ENCODE results near the gene IGSF9B. TPM values are rescaled to one million over a fixed set of nuclear protein-coding genes. Genes with fewer than 3 reads are reported as not detected.

IGSF9B gene
- total and polyA plus RNA-seq, 3 experiments from 2014 or later: 1.4 to 15.2 (median 12.2) TPM

- H3K9me3 Mint-ChIP-seq: no peaks in the 10 kb centered on the region
- CTCF ChIA-PET: interaction anchor here (0.7 kb wide), 2 partner anchors 12 to 29 kb away, joined by 3 read pairs; no protein-coding TSS in a partner anchor
These were observed 17.2 kb downstream of the IGSF9B start for GRCh38 chr11:133939558-133939957.

GRCh38 chr11:133938166-133938565, 18.6 kb downstream of the IGSF9B start:
- no peaks in the 10 kb centered on the region for H3K27me3 ChIP-seq (ENCODE audit: insufficient read depth, low read length, poor library complexity, severe bottlenecking)
- ChIA-PET POLR2A (no interaction called here), CTCF (interaction anchor here (0.8 to 1.0 kb wide), 2 partner anchors 9 to 11 kb away, joined by 3 read pairs; no protein-coding TSS in a partner anchor)
- Mint-ChIP-seq H3K4me1 (peaks cover 4 to 9% (median 5%) of the 10 kb centered on the region in 3 donors), H3K27me3 (no peaks in the 10 kb centered on the region), H3K36me3 (peaks cover 0 to 42% (median 15%) of the 10 kb centered on the region in 3 donors), H3K4me3 (no peak overlapping the region), H3K9me3 (no peaks in the 10 kb centered on the region), H3K27ac (peak overlapping the region in 2 of 8 donors; percentile 29 to 38)
- no peak overlapping the region for H3K4me3 ChIP-seq (ENCODE audit: low read length)
- DNase-seq: no peak
- H3K4me1 ChIP-seq (ENCODE audit: insufficient read depth, low read length): no peaks in the 10 kb centered on the region
- no peak overlapping the region for H3K27ac ChIP-seq (ENCODE audit: low read depth, low read length)
- peaks cover 7% of the 10 kb centered on the region for H3K36me3 ChIP-seq (ENCODE audit: insufficient read depth, low read length)
- no peaks in the 10 kb centered on the region for H3K9me3 ChIP-seq (ENCODE audit: low read length)

More at GRCh38 chr11:133939558-133939957, 17.2 kb downstream of the IGSF9B start:
- no peak overlapping the region for H3K27ac ChIP-seq (ENCODE audit: low read depth, low read length)
- no peak for DNase-seq
- no peak overlapping the region for H3K4me3 Mint-ChIP-seq
- no peak overlapping the region for H3K27ac Mint-ChIP-seq
- H3K36me3 Mint-ChIP-seq: peaks cover 0 to 35% (median 15%) of the 10 kb centered on the region in 3 donors
- H3K4me1 Mint-ChIP-seq: peaks cover 8 to 16% (median 16%) of the 10 kb centered on the region in 3 donors
- no peaks in the 10 kb centered on the region for H3K9me3 ChIP-seq (ENCODE audit: low read length)
- POLR2A ChIA-PET: no interaction called here
- no peaks in the 10 kb centered on the region for H3K27me3 Mint-ChIP-seq
- H3K4me3 ChIP-seq (ENCODE audit: low read length): no peak overlapping the region
- no peaks in the 10 kb centered on the region for H3K27me3 ChIP-seq (ENCODE audit: insufficient read depth, low read length, poor library complexity, severe bottlenecking)
- H3K4me1 ChIP-seq (ENCODE audit: insufficient read depth, low read length): peaks cover 13% of the 10 kb centered on the region
- peaks cover 7% of the 10 kb centered on the region for H3K36me3 ChIP-seq (ENCODE audit: insufficient read depth, low read length)

GRCh38 chr11:133937468-133937867, 19.3 kb downstream of the IGSF9B start:
- Mint-ChIP-seq H3K27me3 (no peaks in the 10 kb centered on the region), H3K27ac (no peak overlapping the region), H3K36me3 (peaks cover 0 to 42% (median 14%) of the 10 kb centered on the region in 3 donors), H3K4me1 (peaks cover 0 to 6% (median 2%) of the 10 kb centered on the region in 3 donors), H3K4me3 (no peak overlapping the region), H3K9me3 (no peaks in the 10 kb centered on the region)
- Histone ChIP-seq H3K27me3 (ENCODE audit: insufficient read depth, low read length, poor library complexity, severe bottlenecking) (no peaks in the 10 kb centered on the region), H3K9me3 (ENCODE audit: low read length) (no peaks in the 10 kb centered on the region), H3K4me3 (ENCODE audit: low read length) (no peak overlapping the region), H3K36me3 (ENCODE audit: insufficient read depth, low read length) (peaks cover 7% of the 10 kb centered on the region), H3K27ac (ENCODE audit: low read depth, low read length) (no peak overlapping the region), H3K4me1 (ENCODE audit: insufficient read depth, low read length) (no peaks in the 10 kb centered on the region)
- CTCF ChIA-PET: interaction anchor here (1.0 kb wide), 1 partner anchor 10 kb away, joined by 3 read pairs; no protein-coding TSS in a partner anchor
- no peak for DNase-seq
- POLR2A ChIA-PET: no interaction called here

GRCh38 chr11:133937015-133937414, 19.8 kb downstream of the IGSF9B start:
- H3K27me3 ChIP-seq (ENCODE audit: insufficient read depth, low read length, poor library complexity, severe bottlenecking): no peaks in the 10 kb centered on the region
- H3K36me3 ChIP-seq (ENCODE audit: insufficient read depth, low read length): peaks cover 7% of the 10 kb centered on the region
- no peak overlapping the region for H3K4me3 Mint-ChIP-seq
- H3K27me3 Mint-ChIP-seq: no peaks in the 10 kb centered on the region
- ChIA-PET CTCF (no interaction called here), POLR2A (interaction anchor here (0.6 kb wide), 1 partner anchor 8 kb away, joined by 3 read pairs; no protein-coding TSS in a partner anchor)
- no peak overlapping the region for H3K27ac ChIP-seq (ENCODE audit: low read depth, low read length)
- DNase-seq: no peak
- H3K4me1 ChIP-seq (ENCODE audit: insufficient read depth, low read length): no peaks in the 10 kb centered on the region
- H3K27ac Mint-ChIP-seq: no peak overlapping the region
- peaks cover 0 to 6% (median 2%) of the 10 kb centered on the region in 3 donors for H3K4me1 Mint-ChIP-seq
- H3K9me3 ChIP-seq (ENCODE audit: low read length): no peaks in the 10 kb centered on the region
- H3K36me3 Mint-ChIP-seq: peaks cover 0 to 42% (median 11%) of the 10 kb centered on the region in 3 donors
- no peaks in the 10 kb centered on the region for H3K9me3 Mint-ChIP-seq
- H3K4me3 ChIP-seq (ENCODE audit: low read length): no peak overlapping the region

- Histone ChIP-seq H3K4me1 (ENCODE audit: insufficient read depth, low read length) (no peaks in the 10 kb centered on the region), H3K4me3 (ENCODE audit: low read length) (no peak overlapping the region), H3K36me3 (ENCODE audit: insufficient read depth, low read length) (peaks cover 7% of the 10 kb centered on the region), H3K9me3 (ENCODE audit: low read length) (no peaks in the 10 kb centered on the region), H3K27me3 (ENCODE audit: insufficient read depth, low read length, poor library complexity, severe bottlenecking) (no peaks in the 10 kb centered on the region), H3K27ac (ENCODE audit: low read depth, low read length) (no peak overlapping the region)
- Mint-ChIP-seq H3K27me3 (no peaks in the 10 kb centered on the region), H3K4me3 (no peak overlapping the region), H3K27ac (no peak overlapping the region), H3K4me1 (peaks cover 0 to 6% (median 0%) of the 10 kb centered on the region in 3 donors), H3K36me3 (peaks cover 0 to 39% (median 11%) of the 10 kb centered on the region in 3 donors), H3K9me3 (no peaks in the 10 kb centered on the region)
- no peak for DNase-seq
- POLR2A ChIA-PET: interaction anchor here (0.6 kb wide), 1 partner anchor 8 kb away, joined by 3 read pairs; no protein-coding TSS in a partner anchor
- CTCF ChIA-PET: no interaction called here
These were observed 20.2 kb downstream of the IGSF9B start for GRCh38 chr11:133936592-133936991.

GRCh38 chr11:133936136-133936535, 20.6 kb downstream of the IGSF9B start:
- Mint-ChIP-seq H3K36me3 (peaks cover 0 to 39% (median 11%) of the 10 kb centered on the region in 3 donors), H3K4me3 (no peak overlapping the region), H3K27me3 (no peaks in the 10 kb centered on the region), H3K27ac (peak overlapping the region in 1 of 8 donors; percentile 86), H3K9me3 (no peaks in the 10 kb centered on the region), H3K4me1 (peaks cover 0 to 6% (median 0%) of the 10 kb centered on the region in 3 donors)
- Histone ChIP-seq H3K27ac (ENCODE audit: low read depth, low read length) (no peak overlapping the region), H3K36me3 (ENCODE audit: insufficient read depth, low read length) (peaks cover 7% of the 10 kb centered on the region), H3K4me3 (ENCODE audit: low read length) (no peak overlapping the region), H3K4me1 (ENCODE audit: insufficient read depth, low read length) (no peaks in the 10 kb centered on the region), H3K9me3 (ENCODE audit: low read length) (no peaks in the 10 kb centered on the region), H3K27me3 (ENCODE audit: insufficient read depth, low read length, poor library complexity, severe bottlenecking) (no peaks in the 10 kb centered on the region)
- CTCF ChIA-PET: no interaction called here
- DNase-seq: no peak
- POLR2A ChIA-PET: no interaction called here

GRCh38 chr11:133935551-133935910, 21.2 kb downstream of the IGSF9B start:
- ChIA-PET POLR2A (no interaction called here), CTCF (no interaction called here)
- H3K27ac ChIP-seq (ENCODE audit: low read depth, low read length): no peak overlapping the region
- Mint-ChIP-seq H3K27ac (no peak overlapping the region), H3K4me1 (peaks cover 0 to 6% (median 0%) of the 10 kb centered on the region in 3 donors), H3K9me3 (no peaks in the 10 kb centered on the region), H3K4me3 (no peak overlapping the region), H3K36me3 (peaks cover 0 to 39% (median 10%) of the 10 kb centered on the region in 3 donors), H3K27me3 (no peaks in the 10 kb centered on the region)
- H3K36me3 ChIP-seq (ENCODE audit: insufficient read depth, low read length): peaks cover 7% of the 10 kb centered on the region
- DNase-seq: no peak
- no peak overlapping the region for H3K4me3 ChIP-seq (ENCODE audit: low read length)
- no peaks in the 10 kb centered on the region for H3K9me3 ChIP-seq (ENCODE audit: low read length)
- no peaks in the 10 kb centered on the region for H3K4me1 ChIP-seq (ENCODE audit: insufficient read depth, low read length)
- no peaks in the 10 kb centered on the region for H3K27me3 ChIP-seq (ENCODE audit: insufficient read depth, low read length, poor library complexity, severe bottlenecking)

- ChIA-PET CTCF (interaction anchor here (1.3 kb wide), 1 partner anchor 13 kb away, joined by 6 read pairs; no protein-coding TSS in a partner anchor), POLR2A (no interaction called here)
- DNase-seq: no peak
- H3K27ac ChIP-seq (ENCODE audit: low read depth, low read length): no peak overlapping the region
- no peaks in the 10 kb centered on the region for H3K9me3 ChIP-seq (ENCODE audit: low read length)
- no peak overlapping the region for H3K4me3 Mint-ChIP-seq
- peaks cover 7% of the 10 kb centered on the region for H3K36me3 ChIP-seq (ENCODE audit: insufficient read depth, low read length)
- no peaks in the 10 kb centered on the region for H3K27me3 Mint-ChIP-seq
- no peak overlapping the region for H3K4me3 ChIP-seq (ENCODE audit: low read length)
- no peaks in the 10 kb centered on the region for H3K27me3 ChIP-seq (ENCODE audit: insufficient read depth, low read length, poor library complexity, severe bottlenecking)
- peak overlapping the region in 4 of 8 donors; percentile 20 to 68 (median 54) for H3K27ac Mint-ChIP-seq
- H3K36me3 Mint-ChIP-seq: peaks cover 0 to 39% (median 9%) of the 10 kb centered on the region in 3 donors
- no peaks in the 10 kb centered on the region for H3K9me3 Mint-ChIP-seq
- peaks cover under 1% of the 10 kb centered on the region for H3K4me1 ChIP-seq (ENCODE audit: insufficient read depth, low read length)
- peaks cover 0 to 6% (median 0%) of the 10 kb centered on the region in 3 donors for H3K4me1 Mint-ChIP-seq
These were observed 21.9 kb downstream of the IGSF9B start for GRCh38 chr11:133934599-133935550.

Measured in CD8-positive, alpha-beta memory T cell (primary cell).